NCI-H524 treated with DMSO at 0.1 percent for 48 hours (cell line): ENCODE measurements around the gene ZNF573.
"Not testable (repeated sequence)": the region's sequence is repeated elsewhere in the genome, so short reads cannot be mapped to it uniquely, and the experiment has no call there.

Experiments used
- DNase-seq: peaks from one replicate; lab custom pipeline; 2025; lab: John Stamatoyannopoulos, UW

ZNF573 gene

DNA sequence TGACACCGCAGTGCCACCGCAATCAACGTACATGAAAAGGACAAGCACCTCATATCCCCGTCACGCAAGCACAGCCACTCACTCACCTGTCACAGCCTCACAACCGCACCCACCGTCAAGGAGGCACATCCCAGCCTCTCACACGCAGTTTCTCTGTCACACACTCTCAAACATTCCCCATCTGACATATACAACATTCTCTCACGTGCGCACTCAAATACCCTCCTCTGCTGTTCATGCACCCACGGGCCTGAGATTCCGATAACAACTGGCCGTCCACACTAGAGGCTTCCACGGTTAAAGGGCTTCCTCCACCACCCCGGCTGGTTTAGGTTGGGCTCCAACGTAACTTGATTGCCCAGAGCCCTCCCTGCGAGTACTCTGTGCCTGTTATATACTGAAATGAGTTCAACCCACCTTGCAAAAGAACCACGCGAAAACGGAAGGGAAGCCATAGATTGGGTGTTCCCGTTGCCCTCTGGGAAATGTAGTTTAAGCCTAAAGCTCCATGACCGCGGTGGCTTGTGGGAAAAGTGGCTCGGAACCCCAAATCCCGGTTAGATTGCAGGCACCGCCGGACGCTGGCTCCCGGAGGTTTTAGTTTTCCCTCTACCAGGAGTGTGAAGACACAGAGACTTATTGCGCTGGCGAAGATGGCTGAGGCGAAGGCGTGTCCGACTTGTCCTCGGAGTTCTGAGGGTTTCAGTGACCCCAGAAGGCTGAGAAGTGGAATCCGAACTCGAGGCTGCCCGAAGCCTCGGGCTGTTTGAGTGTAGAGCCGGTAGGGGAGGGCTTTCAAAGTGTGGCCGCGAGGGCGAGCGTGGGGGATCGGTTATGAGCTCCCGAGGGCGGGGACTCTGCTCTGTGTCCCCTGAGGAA lies at the start of gene ZNF573:
TSS of gene ZNF573 (minus strand) at position 460 of the 879 bp plus-strand sequence. CDS start 5,857 bp downstream, outside the sequence.
- DNase-seq: peak; percentile 82

DNA sequence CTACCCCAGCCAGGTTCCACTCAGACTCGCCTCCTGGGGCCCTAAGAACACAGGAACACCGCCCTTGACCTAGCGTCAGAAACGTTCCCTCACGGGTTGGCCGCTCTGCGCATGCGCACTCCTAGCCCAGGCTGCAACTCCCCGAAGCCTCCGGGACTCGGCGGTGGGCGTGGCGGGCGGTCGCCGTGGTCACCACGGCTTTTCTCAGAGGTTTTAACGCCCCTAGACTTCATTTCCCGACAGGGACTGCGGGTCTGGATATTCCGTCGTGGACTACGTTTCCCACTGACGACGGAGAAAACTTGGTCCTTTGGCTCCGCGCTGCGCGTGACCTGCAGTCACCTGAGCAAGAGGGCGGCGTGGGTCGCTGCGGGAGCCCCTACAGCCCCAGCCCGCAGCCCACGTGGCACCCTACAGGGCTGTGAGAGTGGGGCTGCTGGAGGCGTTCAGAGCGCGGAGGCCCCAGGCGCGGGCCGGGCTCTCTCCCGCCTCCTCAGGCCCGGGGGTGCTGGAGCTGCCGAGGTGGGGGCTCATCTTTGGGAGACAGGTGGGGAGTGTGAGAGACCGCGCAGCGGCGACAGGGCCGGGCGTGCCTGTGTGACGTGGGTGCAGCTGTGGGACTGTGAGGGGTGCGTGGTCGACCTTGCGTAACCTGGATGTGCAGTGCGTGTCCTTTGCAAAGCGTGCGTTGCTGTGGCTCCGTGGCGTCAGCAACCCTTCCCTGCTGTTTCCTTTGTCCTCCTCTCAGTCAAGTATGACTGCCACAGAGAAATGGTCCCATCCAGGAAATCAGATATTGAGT lies 38.0 kb upstream of the ZNF573 start:
- DNase-seq: peak; percentile 6

DNA sequence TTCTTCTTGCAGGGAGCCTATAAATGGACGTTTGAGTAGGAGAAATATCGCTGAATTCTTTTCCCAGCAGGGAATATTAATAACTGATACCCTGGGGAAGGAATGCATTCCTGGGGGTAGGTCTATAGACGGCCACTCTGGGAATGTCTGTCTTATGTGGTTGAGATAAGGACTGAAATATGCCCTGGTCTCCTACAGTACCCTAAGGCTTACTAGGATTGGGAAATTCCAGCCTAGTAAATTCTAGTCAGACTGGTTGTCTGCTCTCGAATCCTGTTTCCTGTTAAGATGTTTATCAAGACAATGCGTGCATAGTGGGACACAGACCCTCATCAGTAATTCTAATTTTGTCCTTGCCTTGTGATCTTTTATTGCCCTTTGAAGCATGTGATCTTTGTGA lies 36.2 kb upstream of the ZNF573 start:
- not testable (repeated sequence) for DNase-seq

DNA sequence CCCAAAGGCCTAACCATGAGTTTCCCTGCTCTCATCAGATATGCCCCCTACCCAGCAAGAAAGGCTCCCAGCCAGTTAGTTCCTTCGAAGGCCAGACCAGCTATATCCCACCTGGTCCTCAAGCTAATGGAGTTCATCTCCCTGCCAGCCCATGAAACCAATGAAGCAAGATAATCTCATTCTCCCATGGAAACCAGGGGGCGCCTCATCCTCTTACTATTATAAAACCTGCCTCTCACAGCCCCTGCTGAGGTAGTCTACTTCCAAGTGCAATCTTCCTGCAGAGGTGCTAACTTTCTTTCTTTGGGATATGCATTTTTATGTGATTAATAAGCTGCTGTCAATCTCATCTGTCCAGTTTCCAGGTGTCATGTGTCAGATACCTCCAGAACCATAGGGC lies 34.0 kb upstream of the ZNF573 start:
- no peak for DNase-seq

DNA sequence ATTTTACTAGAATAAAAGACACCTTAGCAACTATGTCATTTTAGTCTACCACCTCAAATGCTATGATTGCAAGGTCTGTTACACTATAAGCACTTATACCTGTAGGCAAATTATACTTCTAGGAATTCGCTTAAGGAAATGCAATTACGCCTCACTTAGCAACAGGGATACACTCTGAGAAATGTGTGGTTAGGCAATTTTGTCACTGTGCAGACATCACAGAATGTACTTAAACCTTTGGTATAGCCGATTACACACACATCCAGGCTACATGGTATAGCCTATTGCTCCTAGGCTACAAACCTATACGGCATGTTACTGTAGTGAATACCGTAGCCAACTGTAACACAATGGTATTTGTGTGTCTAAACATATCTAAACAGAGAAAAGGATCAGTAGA lies 30.0 kb upstream of the ZNF573 start:
- DNase-seq: no peak

DNA sequence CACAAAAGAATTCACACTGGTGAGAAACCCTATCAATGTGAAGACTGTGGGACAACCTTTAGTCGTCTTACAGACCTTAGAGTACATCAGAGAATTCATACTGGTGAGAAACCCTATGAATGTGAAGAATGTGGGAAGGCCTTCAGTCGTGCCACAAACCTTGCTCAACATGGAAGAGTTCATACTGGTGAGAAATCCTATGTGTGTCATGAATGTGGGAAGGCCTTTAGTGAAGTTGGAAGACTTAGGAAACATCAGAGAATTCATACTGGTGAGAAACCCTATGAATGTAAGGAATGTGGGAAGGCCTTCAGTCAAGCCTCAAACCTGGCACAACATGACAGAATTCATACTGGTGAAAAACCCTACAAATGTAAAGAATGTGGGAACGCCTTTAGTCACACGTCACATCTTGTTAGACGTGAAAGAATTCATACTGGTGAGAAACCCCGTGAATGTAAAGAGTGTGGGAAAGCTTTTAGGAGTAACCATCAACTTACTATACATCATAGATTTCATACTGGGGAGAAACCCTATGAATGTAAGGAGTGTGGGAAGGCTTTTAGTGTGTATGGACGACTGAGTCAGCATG lies 24.0 kb upstream of the ZNF573 start:
- DNase-seq: no peak

DNA sequence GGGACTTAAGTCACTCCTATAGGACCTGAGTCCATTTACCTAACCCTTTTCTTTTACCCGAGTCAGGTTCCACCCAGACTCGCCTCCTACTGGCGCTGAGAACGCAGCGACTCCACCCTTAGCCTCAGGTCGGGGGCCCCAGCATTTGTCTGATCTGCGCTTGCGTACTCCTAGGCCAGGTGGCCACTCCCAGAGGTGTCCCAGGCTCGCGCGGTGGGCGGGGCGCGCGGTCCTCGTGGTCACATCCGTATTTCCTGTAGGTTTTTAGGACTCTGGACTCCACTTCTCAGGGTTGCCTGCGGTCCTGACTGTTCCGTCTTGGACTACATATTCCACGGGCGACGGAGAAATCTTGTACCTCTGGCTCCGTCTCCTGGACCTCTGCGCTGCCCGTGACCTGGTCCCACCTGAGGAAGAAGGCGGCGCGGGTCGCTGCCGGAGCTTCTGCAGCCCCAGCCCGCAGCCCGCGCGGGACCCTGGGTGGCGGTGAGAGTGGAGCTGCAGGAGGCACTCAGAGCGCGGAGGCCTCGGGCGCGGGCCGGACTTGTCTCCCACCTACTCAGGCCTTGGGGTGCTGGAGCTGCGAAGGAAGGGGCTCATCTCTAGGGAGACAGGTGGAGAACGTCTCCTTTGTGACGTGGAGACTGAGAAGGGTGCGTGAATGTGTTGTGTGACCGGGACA lies 11.0 kb upstream of the ZNF573 start:
- DNase-seq: no peak

DNA sequence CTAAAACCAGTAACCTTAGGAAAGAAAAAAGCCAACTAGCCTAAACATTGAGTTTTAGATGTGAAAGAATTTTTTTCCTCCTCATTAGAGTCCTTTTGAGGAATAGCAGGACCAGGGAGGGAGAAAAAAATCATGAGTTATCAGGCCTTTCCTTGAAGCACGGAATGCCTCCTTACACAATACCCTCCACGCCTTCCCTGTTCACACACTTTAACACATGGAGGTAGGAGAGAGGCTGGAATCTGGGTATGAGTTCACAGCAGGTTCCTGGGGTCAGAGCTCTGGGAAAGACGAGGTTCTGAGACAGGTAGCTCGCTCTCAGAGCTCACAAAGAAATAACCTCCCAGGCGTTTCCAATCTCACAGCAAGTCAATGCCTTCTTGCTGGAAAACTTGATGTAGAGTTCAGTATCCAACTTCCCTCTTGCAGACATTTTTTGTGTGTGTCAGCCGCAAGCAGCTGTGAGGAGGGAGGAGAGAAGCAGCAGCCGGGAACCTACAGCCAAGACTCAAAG lies 716 bp downstream of the ZNF573 start:
- no peak for DNase-seq

DNA sequence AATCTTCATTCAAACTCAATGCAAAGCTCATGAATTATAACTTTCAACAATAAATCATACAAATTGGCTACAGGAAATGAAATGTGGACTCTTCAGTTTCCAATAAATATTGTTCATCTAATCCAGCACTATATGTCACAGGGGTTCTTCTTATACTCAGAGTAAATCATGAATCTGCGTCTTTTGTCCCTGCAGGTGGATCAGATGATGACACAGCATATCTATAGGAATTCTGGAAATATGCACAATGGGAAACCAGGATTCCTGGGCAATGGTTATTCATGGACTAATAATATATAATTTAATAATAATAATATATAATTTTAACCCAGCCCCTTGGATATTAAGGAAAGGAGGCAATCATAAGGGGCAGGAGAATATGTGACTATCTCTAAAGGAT lies 8.4 kb downstream of the ZNF573 start:
- no peak for DNase-seq

DNA sequence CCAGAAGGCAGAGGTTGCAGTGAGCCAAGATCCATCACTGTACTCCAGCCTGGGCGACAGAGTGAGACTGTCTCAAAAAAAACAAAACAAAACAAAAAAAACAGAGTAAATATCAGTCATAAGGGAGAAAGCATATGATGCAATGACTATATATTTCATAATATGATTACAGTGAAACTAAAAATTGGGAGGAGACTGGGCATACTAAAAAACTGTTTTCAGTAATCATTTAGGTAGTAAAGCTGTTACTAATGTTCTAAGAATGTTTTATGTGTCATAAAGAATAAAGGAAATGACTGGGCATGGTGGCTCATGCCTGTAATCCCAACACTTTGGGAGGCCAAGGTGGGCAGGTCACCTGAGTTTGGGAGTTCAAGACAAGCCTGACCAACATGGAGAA lies 15.9 kb downstream of the ZNF573 start:
- DNase-seq: no peak

DNA sequence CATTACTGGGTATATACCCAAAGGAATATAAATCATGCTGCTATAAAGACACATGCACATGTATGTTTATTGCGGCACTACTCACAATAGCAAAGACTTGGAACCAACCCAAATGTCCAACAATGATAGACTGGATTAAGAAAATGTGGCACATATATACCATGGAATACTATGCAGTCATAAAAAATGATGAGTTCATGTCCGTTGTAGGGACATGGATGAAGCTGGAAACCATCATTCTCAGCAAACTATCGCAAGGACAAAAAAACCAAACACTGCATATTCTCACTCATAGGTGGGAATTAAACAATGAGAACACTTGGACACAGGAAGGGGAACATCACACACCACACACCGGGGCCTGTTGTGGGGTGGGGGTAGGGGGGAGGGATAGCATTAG lies 21.7 kb downstream of the ZNF573 start:
- DNase-seq: not testable (repeated sequence)

DNA sequence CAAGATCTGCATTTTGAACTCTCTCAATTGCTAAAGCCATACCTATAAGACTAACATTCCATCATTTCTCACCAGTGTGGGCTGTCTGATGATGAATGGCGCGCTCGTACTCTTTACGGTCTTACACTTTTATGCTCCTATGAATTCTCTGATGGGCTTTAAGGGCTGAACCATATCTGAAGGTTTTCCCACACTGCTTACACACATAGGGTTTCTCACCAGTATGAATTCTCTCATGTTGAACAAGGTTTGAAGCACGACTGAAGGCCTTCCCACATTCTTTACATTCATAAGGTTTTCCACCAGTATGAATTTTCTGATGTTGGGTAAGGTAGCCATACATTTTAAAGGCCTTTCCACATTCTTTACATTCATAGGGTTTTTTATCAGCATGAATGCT lies 41.0 kb downstream of the ZNF573 start:
- DNase-seq: no peak

DNA sequence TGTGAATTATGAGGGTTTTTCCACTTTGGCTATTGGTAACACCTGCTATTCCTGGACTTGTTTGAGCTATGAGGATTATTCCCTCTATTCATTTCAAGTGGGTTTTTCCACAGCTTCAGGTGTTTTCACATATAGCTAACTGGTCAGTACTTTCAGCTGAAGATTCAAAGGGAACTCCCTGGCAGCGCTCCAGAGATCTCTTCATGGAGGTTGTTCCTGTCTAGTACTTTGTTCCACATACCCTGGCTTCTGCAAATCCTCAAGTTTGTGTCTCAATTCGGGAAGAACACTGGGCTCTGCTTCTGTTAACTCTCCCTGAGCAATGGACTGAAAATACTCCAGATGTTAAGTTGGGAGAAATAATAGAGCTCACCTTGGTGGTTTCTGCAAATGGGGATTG lies 54.2 kb downstream of the ZNF573 start:
- no peak for DNase-seq

DNA sequence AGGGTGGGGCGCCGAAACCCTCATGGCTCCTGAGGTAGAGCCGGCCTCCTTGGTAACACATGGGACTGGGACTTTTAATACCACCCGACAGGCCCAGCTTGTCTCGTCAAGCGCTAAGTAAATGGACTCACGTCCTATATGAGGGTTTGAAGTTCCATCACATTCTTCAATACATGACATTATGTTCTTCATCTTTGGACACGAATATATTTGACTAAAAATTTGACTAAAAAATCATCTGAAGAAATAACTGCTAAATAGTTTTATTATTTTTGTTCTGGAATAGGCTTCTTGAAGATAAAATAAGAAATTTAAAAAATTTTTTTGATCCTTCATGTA lies 59.5 kb downstream of the ZNF573 start:
- DNase-seq: no peak

DNA sequence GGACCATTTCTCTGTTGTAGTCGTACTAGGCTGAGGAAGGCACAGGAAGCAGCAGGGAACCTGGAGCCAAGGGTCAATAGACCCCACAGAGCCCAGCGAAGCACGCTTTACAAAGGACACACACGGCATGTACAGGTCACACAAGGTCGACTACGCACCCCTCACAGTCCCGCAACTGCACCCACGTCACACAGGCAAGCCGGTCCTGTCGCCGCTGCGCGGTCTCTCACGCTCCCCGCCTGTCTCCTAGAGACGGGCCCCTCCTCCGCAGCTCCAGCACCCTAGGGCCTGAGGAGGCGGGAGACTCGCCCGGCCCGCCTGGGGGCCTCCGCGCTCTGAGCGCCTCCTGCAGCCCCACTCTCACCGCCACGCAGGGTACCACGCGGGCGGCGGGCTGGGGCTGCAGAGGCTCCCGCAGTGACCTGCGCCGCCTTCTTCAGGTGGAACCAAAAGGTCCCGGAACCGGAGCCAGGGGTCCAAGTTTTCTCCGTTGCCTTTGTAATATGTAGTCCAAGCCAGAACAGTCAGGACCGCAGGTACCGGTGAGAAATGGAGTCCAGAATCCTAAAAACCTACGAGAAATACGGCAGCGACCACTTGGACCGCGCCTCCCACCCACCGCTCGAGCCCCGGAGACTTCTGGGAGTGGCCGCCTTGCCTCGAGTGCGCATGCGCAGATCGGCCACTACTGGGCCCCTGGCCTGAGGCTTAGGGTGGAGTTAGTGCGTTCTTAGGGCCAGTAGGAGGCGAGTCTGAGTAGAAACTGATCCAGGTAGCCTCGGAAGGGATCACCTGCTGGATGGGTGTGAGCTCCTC lies 60.1 kb downstream of the ZNF573 start, which contains the start of gene ZNF607:
TSS of gene ZNF607 (minus strand) at position 651 of the 816 bp plus-strand sequence. CDS start 8,143 bp downstream, outside the sequence.
- DNase-seq: peak; percentile 75

DNA sequence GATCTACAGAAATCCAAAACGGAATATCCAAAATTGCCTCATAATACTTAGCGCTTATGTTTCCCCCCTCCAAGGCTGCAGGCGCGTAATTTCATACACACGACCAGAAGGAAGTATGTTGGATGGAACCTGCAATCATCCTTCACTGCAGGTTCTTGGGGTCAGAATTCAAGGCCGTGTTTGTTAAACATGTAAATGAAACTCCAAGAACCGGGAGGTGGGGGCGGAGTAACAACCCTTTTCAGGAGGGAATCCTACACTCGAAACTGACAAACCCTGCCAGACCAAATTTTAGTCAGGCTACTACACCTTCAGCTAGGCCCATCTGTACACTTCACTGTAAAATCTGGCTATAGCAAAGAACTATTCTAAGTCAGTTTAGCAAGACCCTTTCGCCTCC lies 61.1 kb downstream of the ZNF573 start:
- DNase-seq: no peak

DNA sequence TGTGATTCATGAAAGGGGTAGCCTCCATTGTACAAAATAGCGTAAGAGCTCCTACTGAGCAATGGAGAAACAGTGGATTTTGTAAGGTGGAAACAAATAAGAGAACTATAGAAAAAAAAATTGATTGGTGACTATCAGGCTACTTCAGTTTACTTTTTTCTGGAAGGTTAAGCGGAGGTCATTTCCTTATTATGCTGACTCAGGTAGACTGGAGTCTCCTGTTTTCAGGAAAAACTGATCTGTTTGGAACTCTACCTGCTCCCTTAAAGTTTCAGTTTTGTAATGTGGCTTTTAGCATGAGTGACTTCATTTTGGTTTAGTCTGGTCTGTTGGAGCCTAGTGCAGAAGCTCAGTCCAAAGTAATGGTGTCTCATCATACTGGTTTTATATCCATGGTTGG lies 63.2 kb downstream of the ZNF573 start:
- DNase-seq: no peak

DNA sequence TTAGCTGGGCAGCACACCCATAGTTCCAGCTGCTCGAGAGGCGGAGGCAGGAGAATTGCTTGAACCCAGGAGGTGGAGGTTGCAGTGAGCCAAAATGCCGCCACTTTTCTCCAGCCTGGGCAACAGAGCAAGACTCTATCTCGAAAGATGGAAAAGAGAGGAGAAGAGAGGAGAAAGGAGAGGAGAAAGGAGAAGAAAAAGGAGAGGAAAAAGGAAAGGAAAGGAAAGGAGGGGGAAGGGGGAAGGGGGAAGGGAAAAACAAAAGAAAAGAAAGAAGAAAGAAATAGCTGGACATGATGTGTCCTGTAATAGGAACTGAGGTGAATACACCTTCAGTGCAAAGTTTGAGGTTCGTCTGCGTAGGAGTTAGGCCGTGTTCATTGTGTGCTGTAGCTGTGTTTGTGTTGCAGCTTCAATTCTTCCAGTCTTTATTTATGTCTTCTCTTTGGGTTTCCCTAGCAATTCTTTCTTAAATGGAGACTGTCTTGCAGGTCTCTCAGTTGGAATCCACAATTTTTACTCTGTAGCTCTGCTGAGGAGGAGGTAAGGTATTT lies 73.3 kb downstream of the ZNF573 start:
- DNase-seq: no peak

DNA sequence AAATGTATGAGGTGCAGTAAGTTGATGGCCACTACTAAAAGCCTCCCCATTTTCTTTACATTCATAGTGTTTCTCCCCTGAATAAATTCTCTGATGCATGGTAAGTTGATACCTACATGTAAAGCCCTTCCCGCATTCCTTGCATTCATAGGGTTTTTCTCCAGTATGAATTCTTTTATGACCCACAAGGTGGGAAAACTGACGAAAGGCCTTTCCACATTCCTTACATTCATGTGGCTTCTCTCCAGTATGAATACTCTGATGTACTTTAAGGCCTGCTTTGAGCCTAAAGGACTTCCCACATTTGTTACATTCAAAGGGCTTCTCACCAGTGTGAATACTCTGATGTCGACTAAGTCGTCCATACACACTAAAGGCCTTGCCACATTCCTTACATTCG lies 80.3 kb downstream of the ZNF573 start:
- DNase-seq: no peak

DNA sequence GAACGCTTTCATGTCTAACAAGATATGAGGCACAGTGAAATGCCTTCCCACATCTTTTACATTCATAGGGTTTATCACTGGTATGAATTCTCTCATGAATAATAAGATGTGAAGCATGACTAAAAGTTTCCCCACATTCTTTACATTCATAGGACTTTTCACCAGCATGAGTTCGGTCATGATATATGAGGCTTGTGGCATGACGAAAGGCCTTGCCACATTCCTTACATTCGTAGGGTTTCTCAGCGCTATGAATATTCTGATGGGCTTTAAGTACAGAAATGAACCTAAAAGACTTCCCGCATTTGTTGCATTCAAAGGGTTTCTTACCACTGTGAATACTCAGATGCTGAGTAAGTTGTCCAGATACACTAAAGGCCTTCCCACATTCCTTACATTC lies 81.2 kb downstream of the ZNF573 start:
- no peak for DNase-seq
